Mesenchymal stem cell (in vitro differentiated cells and primary cell): ENCODE results near the gene GLI1.

Experiments
- DNase-seq: peaks from one replicate; pipeline ENCODE4 v3.0.0-alpha.2; 2013
- H2AFZ ChIP-seq: one replicate; pipeline ENCODE4 v1.6.1; 2013; ENCODE audit warnings: low read depth, mild to moderate bottlenecking, control low read depth, inconsistent platforms, low read length, moderate library complexity
- H2AK5ac ChIP-seq: 2 replicates; pipeline ENCODE4 v1.6.1; 2013; ENCODE audit warnings: low read length, moderate library complexity, mild to moderate bottlenecking, inconsistent platforms; ENCODE audit not compliant: severe bottlenecking
- H2BK120ac ChIP-seq: one replicate; pipeline ENCODE4 v1.6.1; 2013; ENCODE audit warnings: low read depth, mild to moderate bottlenecking, inconsistent platforms, low read length, moderate library complexity
- H2BK12ac ChIP-seq, 2 experiments: one replicate each; pipeline ENCODE4 v1.6.1; 2013; ENCODE audit warnings: inconsistent platforms in 2 of 2, low read length in 2 of 2, mild to moderate bottlenecking in 2 of 2, moderate library complexity in 2 of 2, control low read depth in 1 of 2
- H2BK15ac ChIP-seq: one replicate; pipeline ENCODE4 v1.6.1; 2013; ENCODE audit warnings: mild to moderate bottlenecking, low read depth, inconsistent platforms; ENCODE audit not compliant: poor library complexity, severe bottlenecking
- H2BK5ac ChIP-seq: 2 replicates; pipeline ENCODE4 v1.6.1; 2013; ENCODE audit warnings: low read depth, mild to moderate bottlenecking, low read length, control low read depth, inconsistent platforms; ENCODE audit not compliant: poor library complexity, severe bottlenecking
- H3K14ac ChIP-seq, 2 experiments: one replicate each; pipeline ENCODE4 v1.6.1; 2013; ENCODE audit warnings: inconsistent platforms in 2 of 2, low read length in 2 of 2, control low read depth in 1 of 2, mild to moderate bottlenecking in 1 of 2, moderate library complexity in 1 of 2
- H3K18ac ChIP-seq, 2 experiments: one replicate each; pipeline ENCODE4 v1.6.1; 2013; ENCODE audit warnings: inconsistent platforms in 2 of 2, low read length in 2 of 2, control low read depth in 1 of 2, low read depth in 1 of 2, mild to moderate bottlenecking in 1 of 2
- H3K23ac ChIP-seq, 2 experiments: one replicate each; pipeline ENCODE4 v1.6.1; 2013; ENCODE audit warnings: inconsistent platforms in 2 of 2, low read length in 2 of 2, mild to moderate bottlenecking in 2 of 2, moderate library complexity in 2 of 2, control low read depth in 1 of 2
- H3K27ac ChIP-seq: 2 replicates; pipeline ENCODE4 v1.5.1; 2013; ENCODE audit warnings: mild to moderate bottlenecking, moderate library complexity, low read length, control low read depth, inconsistent platforms; ENCODE audit not compliant: poor library complexity, severe bottlenecking
- H3K27me3 ChIP-seq, 2 experiments: 2 replicates each; pipeline versions ENCODE4 v1.6.1 to v1.7.0; 2013; ENCODE audit warnings: low read length in 2 of 2, mild to moderate bottlenecking in 2 of 2, moderate library complexity in 2 of 2, control low read depth in 1 of 2, inconsistent platforms in 1 of 2; ENCODE audit not compliant: control insufficient read depth in 1 of 2, insufficient read depth in 1 of 2
- H3K36me3 ChIP-seq, 2 experiments: 2 replicates each; pipeline versions ENCODE4 v1.6.1 to v1.7.0; 2013; ENCODE audit warnings: low read length in 2 of 2, control low read depth in 1 of 2, inconsistent platforms in 1 of 2, low read depth in 1 of 2, mild to moderate bottlenecking in 1 of 2; ENCODE audit not compliant: insufficient read depth in 2 of 2, control insufficient read depth in 1 of 2
- H3K4ac ChIP-seq, 2 experiments: one replicate each; pipeline ENCODE4 v1.6.1; 2013; ENCODE audit warnings: inconsistent platforms in 2 of 2, low read length in 2 of 2, mild to moderate bottlenecking in 2 of 2, moderate library complexity in 2 of 2, control low read depth in 1 of 2, low read depth in 1 of 2
- H3K4me1 ChIP-seq: 2 replicates; pipeline ENCODE4 v1.6.1; 2013; ENCODE audit warnings: low read depth, low read length, control low read depth; ENCODE audit not compliant: control insufficient read depth, insufficient read depth
- H3K4me2 ChIP-seq: 2 replicates; pipeline ENCODE4 v1.6.1; 2013; ENCODE audit warnings: low read length, mild to moderate bottlenecking, inconsistent platforms; ENCODE audit not compliant: poor library complexity, severe bottlenecking
- H3K4me3 ChIP-seq, 2 experiments: 2 replicates each; pipeline versions ENCODE4 v1.5.1 to v1.7.0; 2013; ENCODE audit warnings: low read length in 2 of 2, mild to moderate bottlenecking in 2 of 2, control low read depth in 1 of 2, low read depth in 1 of 2; ENCODE audit not compliant: insufficient read depth in 1 of 2
- H3K79me1 ChIP-seq: replicated peaks from 2 replicates; pipeline ENCODE4 v1.6.1; 2013; ENCODE audit warnings: mild to moderate bottlenecking, control low read depth, low read length, inconsistent platforms; ENCODE audit not compliant: poor library complexity, severe bottlenecking
- H3K9ac ChIP-seq: 2 replicates; pipeline ENCODE4 v1.7.0; 2013; ENCODE audit warnings: mild to moderate bottlenecking, low read length, moderate library complexity
- H3K9me3 ChIP-seq: 2 replicates; pipeline ENCODE4 v1.7.0; 2013; ENCODE audit warnings: mild to moderate bottlenecking, low read length; ENCODE audit not compliant: control insufficient read depth
- H4K8ac ChIP-seq: one replicate; pipeline ENCODE4 v1.6.1; 2013; ENCODE audit warnings: inconsistent platforms, mild to moderate bottlenecking, low read length, moderate library complexity
- H4K91ac ChIP-seq: one replicate; pipeline ENCODE4 v1.6.1; 2013; ENCODE audit warnings: mild to moderate bottlenecking, low read length, inconsistent platforms
- WGBS: methylation state at CpG from one replicate; pipeline ENCODE4 v1.1.7; 2013; ENCODE audit warnings: mixed read lengths; 5-methylcytosine and 5-hydroxymethylcytosine counted together

GLI1 gene

DNA sequence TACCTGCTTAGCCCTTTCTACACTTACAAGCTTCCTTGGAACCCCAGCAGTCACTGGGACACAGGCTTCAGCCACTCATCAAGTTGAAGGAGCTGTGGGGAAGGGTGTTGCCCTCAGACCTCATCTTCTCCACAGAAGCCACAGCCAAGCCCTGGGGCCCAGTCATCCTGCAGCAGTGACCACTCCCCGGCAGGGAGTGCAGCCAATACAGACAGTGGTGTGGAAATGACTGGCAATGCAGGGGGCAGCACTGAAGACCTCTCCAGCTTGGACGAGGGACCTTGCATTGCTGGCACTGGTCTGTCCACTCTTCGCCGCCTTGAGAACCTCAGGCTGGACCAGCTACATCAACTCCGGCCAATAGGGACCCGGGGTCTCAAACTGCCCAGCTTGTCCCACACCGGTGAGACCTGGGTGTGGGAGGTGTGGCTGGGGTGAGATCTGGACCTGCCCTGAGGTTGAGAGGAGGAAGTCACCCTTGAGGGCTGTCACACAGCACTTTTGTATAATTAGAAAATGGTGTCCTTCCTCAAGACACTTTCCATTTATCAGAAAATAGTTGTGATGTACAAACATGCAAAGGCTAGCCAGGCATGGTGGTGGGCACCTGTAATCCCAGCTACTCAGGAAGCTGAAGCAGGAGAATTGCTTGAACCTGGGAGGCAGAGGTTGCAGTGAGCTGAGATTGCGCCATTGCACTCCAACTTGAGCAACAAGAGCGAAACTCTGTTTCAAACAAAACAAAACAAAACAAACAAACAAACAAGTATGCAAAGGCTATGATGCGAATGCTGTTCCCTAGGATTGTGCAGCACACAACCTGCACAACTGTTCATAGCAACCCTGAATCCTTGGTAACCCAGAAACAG, 9.9 kb downstream of the GLI1 start:
- H2AK5ac ChIP-seq: no peak overlapping the region
- 89% methylated on average over 10 of the region's 10 CpGs for WGBS
- H2BK5ac ChIP-seq: no peak overlapping the region
- no peak overlapping the region for H2BK12ac ChIP-seq
- H3K27me3 ChIP-seq: peaks cover 84 to 95% of the 10 kb centered on the region in 2 experiments
- H2BK120ac ChIP-seq: no peak overlapping the region
- no peak overlapping the region for H3K9ac ChIP-seq
- H3K4me1 ChIP-seq: no peaks in the 10 kb centered on the region
- no peak for DNase-seq
- no peaks in the 10 kb centered on the region for H3K9me3 ChIP-seq
- no peak overlapping the region for H3K14ac ChIP-seq
- H3K36me3 ChIP-seq: no peaks in the 10 kb centered on the region
- no peak overlapping the region for H3K27ac ChIP-seq
- no peak overlapping the region for H3K4me2 ChIP-seq
- peak overlapping the region in 1 of 2 experiments; percentile 64 for H3K23ac ChIP-seq
- H2AFZ ChIP-seq: no peak overlapping the region
- no peak overlapping the region for H3K4me3 ChIP-seq
- no peak overlapping the region for H2BK15ac ChIP-seq
- no peak overlapping the region for H4K8ac ChIP-seq
- H4K91ac ChIP-seq: no peak overlapping the region
- H3K79me1 ChIP-seq: no peaks in the 10 kb centered on the region
- no peak overlapping the region for H3K18ac ChIP-seq
- no peak overlapping the region for H3K4ac ChIP-seq

DNA sequence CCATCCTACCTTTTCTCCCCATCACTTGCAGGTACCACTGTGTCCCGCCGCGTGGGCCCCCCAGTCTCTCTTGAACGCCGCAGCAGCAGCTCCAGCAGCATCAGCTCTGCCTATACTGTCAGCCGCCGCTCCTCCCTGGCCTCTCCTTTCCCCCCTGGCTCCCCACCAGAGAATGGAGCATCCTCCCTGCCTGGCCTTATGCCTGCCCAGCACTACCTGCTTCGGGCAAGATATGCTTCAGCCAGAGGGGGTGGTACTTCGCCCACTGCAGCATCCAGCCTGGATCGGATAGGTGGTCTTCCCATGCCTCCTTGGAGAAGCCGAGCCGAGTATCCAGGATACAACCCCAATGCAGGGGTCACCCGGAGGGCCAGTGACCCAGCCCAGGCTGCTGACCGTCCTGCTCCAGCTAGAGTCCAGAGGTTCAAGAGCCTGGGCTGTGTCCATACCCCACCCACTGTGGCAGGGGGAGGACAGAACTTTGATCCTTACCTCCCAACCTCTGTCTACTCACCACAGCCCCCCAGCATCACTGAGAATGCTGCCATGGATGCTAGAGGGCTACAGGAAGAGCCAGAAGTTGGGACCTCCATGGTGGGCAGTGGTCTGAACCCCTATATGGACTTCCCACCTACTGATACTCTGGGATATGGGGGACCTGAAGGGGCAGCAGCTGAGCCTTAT, 10.8 kb downstream of the GLI1 start:
- Histone ChIP-seq H3K9ac (no peak overlapping the region), H2BK120ac (no peak overlapping the region), H3K36me3 (no peaks in the 10 kb centered on the region), H3K4me1 (peaks cover 4% of the 10 kb centered on the region), H3K23ac (no peak overlapping the region), H2BK15ac (no peak overlapping the region), H3K18ac (no peak overlapping the region), H3K27me3 (peaks cover 84 to 95% of the 10 kb centered on the region in 2 experiments), H4K8ac (no peak overlapping the region), H3K79me1 (no peaks in the 10 kb centered on the region), H3K27ac (no peak overlapping the region), H3K4me3 (no peak overlapping the region), H3K14ac (no peak overlapping the region), H3K4ac (no peak overlapping the region), H2BK12ac (no peak overlapping the region), H2BK5ac (no peak overlapping the region), H2AFZ (no peak overlapping the region), H3K9me3 (no peaks in the 10 kb centered on the region), H2AK5ac (no peak overlapping the region), H4K91ac (no peak overlapping the region), H3K4me2 (no peak overlapping the region)
- no peak for DNase-seq
- WGBS: 90% methylated on average over 14 of the region's 14 CpGs

DNA sequence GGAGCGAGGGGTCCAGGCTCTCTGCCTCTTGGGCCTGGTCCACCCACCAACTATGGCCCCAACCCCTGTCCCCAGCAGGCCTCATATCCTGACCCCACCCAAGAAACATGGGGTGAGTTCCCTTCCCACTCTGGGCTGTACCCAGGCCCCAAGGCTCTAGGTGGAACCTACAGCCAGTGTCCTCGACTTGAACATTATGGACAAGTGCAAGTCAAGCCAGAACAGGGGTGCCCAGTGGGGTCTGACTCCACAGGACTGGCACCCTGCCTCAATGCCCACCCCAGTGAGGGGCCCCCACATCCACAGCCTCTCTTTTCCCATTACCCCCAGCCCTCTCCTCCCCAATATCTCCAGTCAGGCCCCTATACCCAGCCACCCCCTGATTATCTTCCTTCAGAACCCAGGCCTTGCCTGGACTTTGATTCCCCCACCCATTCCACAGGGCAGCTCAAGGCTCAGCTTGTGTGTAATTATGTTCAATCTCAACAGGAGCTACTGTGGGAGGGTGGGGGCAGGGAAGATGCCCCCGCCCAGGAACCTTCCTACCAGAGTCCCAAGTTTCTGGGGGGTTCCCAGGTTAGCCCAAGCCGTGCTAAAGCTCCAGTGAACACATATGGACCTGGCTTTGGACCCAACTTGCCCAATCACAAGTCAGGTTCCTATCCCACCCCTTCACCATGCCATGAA, 11.5 kb downstream of the GLI1 start:
- Histone ChIP-seq H3K4me2 (no peak overlapping the region), H3K27ac (no peak overlapping the region), H3K23ac (no peak overlapping the region), H3K4me1 (peaks cover 11% of the 10 kb centered on the region), H2BK12ac (no peak overlapping the region), H4K91ac (no peak overlapping the region), H2BK5ac (no peak overlapping the region), H4K8ac (no peak overlapping the region), H3K9ac (no peak overlapping the region), H3K27me3 (peaks cover 84 to 95% of the 10 kb centered on the region in 2 experiments), H3K14ac (no peak overlapping the region), H2AK5ac (no peak overlapping the region), H2BK120ac (no peak overlapping the region), H3K36me3 (no peaks in the 10 kb centered on the region), H3K4ac (no peak overlapping the region), H3K18ac (no peak overlapping the region), H2BK15ac (no peak overlapping the region), H3K4me3 (no peak overlapping the region), H3K9me3 (no peaks in the 10 kb centered on the region), H3K79me1 (no peaks in the 10 kb centered on the region), H2AFZ (no peak overlapping the region)
- 86% methylated on average over 3 of the region's 4 CpGs for WGBS
- no peak for DNase-seq

DNA sequence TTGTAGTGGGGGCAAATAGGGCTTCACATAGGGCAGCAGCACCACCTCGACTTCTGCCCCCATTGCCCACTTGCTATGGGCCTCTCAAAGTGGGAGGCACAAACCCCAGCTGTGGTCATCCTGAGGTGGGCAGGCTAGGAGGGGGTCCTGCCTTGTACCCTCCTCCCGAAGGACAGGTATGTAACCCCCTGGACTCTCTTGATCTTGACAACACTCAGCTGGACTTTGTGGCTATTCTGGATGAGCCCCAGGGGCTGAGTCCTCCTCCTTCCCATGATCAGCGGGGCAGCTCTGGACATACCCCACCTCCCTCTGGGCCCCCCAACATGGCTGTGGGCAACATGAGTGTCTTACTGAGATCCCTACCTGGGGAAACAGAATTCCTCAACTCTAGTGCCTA, 12.1 kb downstream of the GLI1 start:
- H2BK120ac ChIP-seq: no peak overlapping the region
- no peak overlapping the region for H4K91ac ChIP-seq
- no peaks in the 10 kb centered on the region for H3K79me1 ChIP-seq
- 71% methylated on average over 3 of the region's 3 CpGs for WGBS
- no peak overlapping the region for H2AK5ac ChIP-seq
- no peaks in the 10 kb centered on the region for H3K36me3 ChIP-seq
- no peaks in the 10 kb centered on the region for H3K9me3 ChIP-seq
- no peak overlapping the region for H2BK12ac ChIP-seq
- DNase-seq: no peak
- H2BK5ac ChIP-seq: no peak overlapping the region
- H3K9ac ChIP-seq: no peak overlapping the region
- H3K4me1 ChIP-seq: peaks cover 14% of the 10 kb centered on the region
- H3K14ac ChIP-seq: no peak overlapping the region
- H4K8ac ChIP-seq: no peak overlapping the region
- H3K23ac ChIP-seq: no peak overlapping the region
- no peak overlapping the region for H3K4ac ChIP-seq
- no peak overlapping the region for H2AFZ ChIP-seq
- H3K4me3 ChIP-seq: no peak overlapping the region
- no peak overlapping the region for H3K18ac ChIP-seq
- H3K27ac ChIP-seq: no peak overlapping the region
- H3K4me2 ChIP-seq: no peak overlapping the region
- H2BK15ac ChIP-seq: no peak overlapping the region
- peaks cover 89 to 96% of the 10 kb centered on the region in 2 experiments for H3K27me3 ChIP-seq
